DMS 273 (cell line): Measurements from ENCODE around the gene C10orf90.
A peak's percentile ranks its signal among the peaks of the same experiment; 100 is the strongest.

Experiments used
- DNase-seq: peaks from one replicate; lab custom pipeline; 2025; ENCODE audit not compliant: unreplicated experiment; lab: John Stamatoyannopoulos, UW

The C10orf90 gene

DNA sequence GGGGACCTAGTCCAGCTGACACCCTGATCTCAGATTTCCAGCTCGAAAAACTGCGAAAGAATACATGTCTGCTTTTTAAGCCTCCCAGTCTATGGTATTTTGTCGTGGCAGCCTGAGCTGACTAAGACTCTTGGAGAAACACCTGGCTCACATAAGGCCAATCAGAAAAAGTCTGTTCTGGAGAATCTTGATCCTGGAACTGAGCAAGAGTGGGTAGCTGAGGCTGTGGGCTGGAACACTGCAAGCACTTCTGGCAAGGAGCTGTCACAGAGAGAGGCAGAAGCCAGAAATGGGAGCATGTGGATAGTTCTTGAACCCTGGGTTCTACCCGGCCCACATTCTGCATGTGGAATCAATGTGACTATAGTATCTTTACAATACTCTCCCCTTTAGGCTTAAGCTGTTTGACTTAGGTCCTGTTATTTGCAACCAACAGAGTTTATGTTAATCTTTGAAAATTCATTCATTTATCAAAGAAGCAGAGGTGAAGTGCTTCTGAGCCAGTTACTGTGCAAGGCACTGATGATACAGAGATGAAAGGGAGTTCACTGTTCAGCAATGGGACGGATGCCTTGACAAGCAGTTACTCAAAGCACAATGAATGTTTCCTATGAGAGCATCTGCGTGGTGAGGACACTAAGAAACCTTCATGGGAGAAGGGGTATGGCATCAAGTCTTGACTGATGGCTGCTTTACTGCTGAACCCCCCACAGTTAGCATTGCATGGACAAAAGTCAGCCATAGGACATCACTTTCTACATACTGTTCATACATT lies 4.4 kb upstream of the C10orf90 start:
- DNase-seq: peak; percentile 29

DNA sequence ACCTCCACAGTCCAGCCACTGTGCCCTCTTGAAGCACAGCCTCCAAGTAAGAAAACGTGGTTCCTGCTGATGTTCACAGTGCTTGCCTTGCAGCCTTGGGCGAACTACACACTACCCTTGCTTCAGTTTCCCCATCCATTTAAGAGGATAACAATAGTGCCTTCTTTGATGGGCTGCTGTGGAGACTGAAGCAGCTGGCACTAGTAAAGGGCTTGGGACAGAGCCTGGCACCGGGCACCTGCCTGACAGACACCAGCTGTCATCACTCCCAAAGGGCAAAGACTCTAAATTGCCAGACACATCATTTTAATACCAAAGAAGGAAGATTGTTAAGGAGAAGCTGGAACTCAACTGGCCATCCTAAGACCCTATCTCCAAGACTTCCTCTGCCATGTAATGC lies 3.1 kb upstream of the C10orf90 start:
- DNase-seq: peak; percentile 7

GRCh38 chr10:126671402-126671975 lies 996 bp upstream of the C10orf90 start:
- DNase-seq: no peak

- DNase-seq: no peak
These were observed 385 bp upstream of the C10orf90 start for GRCh38 chr10:126670895-126671261.

DNA sequence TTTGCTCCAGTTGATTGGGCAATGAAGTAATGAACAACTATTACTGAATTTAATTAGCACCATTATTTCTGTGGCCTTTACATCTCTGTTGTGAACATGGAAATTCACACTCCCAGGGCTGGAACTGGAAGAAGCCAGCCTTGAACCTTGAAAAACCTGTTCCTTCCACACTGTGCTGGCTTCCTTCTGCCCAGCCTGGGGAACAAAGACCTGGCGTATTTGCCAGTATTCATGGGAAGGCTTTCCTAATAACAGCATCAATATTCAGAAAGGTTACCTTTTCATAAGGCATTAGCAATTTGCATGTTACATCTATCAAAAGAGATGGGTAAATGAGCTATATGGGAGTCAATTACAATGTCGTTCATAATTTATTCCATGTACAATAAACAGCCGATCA lies 1.3 kb downstream of the C10orf90 start:
- no peak for DNase-seq

- no peak for DNase-seq
These were observed 2.0 kb downstream of the C10orf90 start for GRCh38 chr10:126668505-126668904.

DNA sequence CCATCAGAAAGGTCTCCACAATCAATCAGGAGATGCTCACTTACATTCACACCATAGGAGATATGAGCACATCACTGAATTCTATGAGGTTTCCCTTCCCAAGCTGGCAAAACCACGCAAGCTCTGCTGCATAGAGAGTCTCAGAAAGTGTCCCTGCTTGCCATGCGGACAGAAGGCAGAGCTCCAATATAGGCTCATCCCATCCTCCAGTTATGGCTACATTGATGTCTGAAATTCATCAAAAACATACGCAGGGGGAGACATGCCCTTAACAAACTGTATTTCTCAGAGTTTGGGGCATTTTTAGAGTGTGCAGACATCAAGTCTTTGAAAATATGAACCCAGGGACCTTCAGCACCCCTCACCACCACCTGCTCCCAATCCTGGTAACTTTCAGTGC lies 2.9 kb downstream of the C10orf90 start:
- no peak for DNase-seq

DNA sequence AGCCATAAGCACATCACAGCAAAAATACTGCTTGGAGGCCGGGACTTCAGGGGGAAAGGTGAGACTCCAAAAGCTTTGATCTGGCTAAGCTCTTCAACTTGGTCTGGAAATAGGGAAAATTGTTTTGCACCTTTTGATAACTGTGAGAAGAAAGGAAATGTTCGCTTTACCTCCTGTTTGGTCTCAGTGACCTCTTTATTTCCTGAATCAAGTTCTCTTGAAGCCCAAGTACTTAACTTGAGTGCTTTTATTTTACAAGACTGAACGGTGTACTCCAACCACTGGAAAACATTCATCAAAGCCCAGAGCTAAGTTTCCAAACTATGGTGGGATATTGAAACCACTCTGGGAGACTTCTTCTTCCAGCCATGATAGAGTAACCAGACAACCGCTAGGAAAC lies 5.3 kb downstream of the C10orf90 start:
- no peak for DNase-seq

- no peak for DNase-seq
These were observed 6.6 kb downstream of the C10orf90 start for GRCh38 chr10:126663880-126664279.

- DNase-seq: no peak
These were observed 7.2 kb downstream of the C10orf90 start for GRCh38 chr10:126663328-126663727.

GRCh38 chr10:126661841-126662515 lies 8.5 kb downstream of the C10orf90 start:
- DNase-seq: no peak

DNA sequence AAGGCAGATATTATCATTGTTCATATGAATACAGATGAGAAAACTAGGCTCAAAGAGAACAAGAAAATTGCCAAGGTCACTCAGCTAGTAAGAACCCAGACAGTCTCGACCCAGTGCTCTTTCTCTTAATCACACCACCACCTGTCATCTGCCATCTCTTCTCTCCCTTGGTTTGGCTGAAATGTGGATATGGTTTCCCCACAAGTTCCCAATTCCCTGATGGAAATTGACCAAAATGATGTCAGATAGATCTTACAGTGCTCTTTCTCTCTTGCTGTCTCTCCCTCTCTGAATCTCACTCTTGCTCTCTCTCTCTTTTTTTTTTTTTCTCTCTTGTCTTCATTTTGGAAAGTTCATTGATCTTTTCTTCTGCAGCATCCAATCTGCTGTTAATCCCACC lies 9.1 kb downstream of the C10orf90 start:
- DNase-seq: no peak

DNA sequence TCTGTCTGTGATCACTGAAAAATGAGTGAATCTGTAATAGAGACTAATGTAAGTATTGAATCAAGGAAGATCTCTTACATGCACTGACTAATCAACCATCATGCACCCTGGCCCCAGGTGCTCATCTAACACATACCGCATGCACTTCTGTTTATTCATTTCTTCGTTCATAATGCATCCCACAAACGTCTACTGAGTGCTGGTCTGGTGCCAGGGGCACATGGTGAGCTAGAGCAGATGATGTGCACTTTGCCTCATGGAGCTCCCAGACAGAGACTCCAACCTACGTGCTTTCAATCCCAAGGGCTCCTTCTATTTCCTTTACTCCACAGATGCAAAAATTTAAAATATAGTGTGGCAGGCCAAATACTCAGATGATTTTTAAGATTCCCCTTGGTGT lies 10.7 kb downstream of the C10orf90 start:
- DNase-seq: no peak

DNA sequence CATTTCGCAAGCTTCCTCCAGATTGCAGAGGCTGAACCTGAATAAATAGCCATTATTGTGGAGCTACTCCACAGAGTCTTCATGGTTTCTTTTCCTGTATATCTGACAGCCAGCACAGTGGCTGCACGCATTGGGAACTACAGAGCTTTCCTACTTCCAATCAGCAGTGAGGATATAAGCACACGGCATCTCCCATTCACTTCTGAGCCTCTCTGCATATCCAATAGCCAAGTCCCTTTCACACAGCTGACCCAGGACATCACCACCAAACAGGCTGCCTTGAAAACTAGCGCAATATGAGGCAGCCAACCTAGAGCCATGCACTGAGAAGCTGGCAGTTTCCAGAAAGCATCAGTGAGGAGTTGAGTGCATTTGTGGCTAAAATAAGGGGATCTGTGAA lies 11.6 kb downstream of the C10orf90 start:
- DNase-seq: no peak

- no peak for DNase-seq
These were observed 15.9 kb downstream of the C10orf90 start for GRCh38 chr10:126654579-126654978.

DNA sequence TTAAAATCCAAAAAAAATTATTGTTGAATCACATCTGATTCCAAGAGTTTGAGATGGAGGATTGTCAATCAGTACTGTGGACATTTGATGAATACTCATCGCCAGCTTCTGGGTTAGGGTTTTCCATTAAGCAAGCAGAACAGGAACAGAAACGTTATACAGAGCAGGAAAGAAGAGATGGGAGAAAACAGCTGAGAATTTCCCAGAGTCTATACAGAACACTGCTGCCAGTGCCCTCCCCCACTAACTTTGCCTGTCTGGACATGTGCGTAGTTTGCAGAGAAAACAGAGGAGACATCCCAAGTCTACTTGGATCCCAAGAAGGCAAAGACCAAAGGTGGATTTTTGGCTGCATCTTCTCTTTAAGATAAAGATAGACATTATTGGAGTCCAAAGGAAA lies 19.0 kb downstream of the C10orf90 start:
- DNase-seq: no peak

DNA sequence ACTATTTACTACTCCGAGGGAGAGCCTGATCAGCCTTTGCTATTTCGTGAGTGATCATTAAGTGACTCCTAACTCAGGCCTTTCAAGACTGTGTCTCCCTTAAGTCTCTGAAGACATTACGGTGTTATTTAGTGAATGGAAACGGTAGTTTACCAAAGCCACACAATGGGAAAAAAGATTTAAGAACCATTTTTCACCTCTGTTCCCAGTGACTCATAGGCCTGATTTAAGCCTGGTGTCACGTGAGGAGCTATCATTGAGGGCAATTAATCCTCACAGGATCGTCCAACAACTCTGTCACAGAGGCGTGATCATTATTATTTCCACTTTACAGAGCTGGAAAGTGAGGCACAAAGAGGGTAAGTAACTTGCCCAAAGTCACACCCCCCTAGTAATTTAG lies 20.3 kb downstream of the C10orf90 start:
- no peak for DNase-seq

DNA sequence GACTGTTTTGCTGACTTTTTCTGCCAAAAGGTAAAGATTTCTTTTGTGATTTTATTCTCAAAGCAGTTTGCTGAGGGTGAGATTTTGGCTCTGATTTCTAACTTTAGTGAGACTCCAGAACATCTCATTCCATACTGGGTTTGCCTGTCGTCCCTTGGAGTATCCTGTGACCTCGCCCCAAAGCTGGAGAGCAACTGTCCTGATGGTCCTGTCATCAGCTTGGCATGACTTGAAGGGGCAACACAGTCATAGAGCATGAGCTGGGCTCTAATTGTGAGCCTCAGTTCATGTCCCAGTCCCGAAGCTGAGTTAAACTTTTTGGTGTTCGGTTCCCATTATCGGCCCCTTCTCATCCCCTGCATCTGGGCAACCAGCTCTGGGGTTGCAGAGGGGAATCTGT lies 23.4 kb downstream of the C10orf90 start:
- no peak for DNase-seq

GRCh38 chr10:126646110-126646509 lies 24.4 kb downstream of the C10orf90 start:
- no peak for DNase-seq

- no peak for DNase-seq
These were observed 30.1 kb downstream of the C10orf90 start for GRCh38 chr10:126640401-126640800.

- DNase-seq: no peak
These were observed 31.4 kb downstream of the C10orf90 start for GRCh38 chr10:126639084-126639483.

DNA sequence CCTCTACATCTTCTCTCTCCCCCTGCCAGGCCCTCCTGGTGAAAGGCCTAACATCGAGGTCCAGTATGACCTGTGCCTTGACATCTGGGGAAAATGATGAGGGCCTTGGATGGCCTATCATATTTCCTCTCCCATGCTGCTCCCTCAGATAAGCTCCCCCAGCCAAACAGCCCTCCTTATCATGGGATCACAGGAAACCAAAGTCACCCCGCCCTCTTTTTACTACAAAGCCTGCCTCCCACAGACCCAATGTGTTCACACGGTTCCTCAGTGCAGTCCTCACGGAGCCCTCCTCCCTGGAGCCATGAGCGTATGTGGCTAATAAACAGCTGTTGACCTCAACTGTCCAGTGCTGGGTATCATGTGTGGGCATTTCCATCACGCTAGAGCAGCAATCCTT lies 32.0 kb downstream of the C10orf90 start:
- DNase-seq: no peak
